C4-2B (cell line): Measurements from ENCODE around the gene NMNAT3.

Experiments used
- H3K27ac ChIP-seq: fragments of 450-650 bp; 2 replicates; pipeline ENCODE4 v1.5.1; 2017
- ZFX ChIP-seq: fragments of 450-650 bp; IDR thresholded peaks from 2 replicates; pipeline ENCODE4 v1.6.1; 2017
- TF ChIP-seq, protein P1 (sequence below): fragments of 450-650 bp; conservative IDR thresholded peaks from 2 replicates; pipeline ENCODE4 v1.5.1; 2017; ENCODE audit warnings: mild to moderate bottlenecking

Gene NMNAT3

DNA sequence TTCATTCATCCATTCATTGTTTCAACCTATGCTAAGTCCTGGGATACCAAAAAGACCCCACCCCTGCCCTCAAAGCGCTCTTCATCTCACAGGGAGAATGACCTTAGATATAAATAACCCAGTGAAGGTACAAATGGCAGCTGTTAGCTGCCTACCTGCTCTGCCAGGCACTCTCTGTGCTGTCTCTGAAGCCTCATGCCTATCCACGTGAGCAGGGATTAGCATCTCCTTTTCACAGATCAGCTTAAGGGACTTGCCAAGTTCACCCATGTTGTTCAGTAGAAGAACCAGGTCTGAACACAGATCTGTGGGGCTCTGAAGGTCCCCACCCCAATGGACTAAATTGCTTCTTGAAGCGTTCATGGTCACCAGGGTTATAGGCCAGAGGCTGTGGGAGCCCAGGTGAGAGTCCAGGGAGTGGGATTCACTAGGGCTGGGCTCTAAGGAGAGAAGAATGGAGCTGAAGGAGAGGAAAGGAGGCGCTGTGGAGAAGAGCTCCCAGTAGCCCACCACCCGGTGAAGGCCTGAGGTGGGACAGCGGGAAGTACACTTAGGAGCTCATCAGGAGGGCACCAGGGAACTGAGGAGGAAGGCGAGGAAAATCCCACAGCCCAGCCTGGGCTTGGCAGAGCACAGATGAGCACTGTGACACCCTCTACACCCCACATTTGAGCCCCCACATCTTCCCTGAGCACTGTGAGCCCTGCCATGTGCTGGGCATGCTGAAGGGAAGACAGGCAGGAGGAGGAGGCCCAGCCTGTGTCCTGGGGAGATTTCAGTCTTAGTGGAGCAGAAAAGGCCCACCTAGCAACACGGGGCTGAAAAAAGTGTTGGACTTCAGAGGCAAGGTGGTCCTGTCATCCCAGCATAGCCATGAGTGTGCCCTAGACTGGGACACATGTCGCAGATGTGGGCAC, 158.6 kb downstream of the NMNAT3 start:
- no peak overlapping the region for H3K27ac ChIP-seq
- TF ChIP-seq, protein P1, sequence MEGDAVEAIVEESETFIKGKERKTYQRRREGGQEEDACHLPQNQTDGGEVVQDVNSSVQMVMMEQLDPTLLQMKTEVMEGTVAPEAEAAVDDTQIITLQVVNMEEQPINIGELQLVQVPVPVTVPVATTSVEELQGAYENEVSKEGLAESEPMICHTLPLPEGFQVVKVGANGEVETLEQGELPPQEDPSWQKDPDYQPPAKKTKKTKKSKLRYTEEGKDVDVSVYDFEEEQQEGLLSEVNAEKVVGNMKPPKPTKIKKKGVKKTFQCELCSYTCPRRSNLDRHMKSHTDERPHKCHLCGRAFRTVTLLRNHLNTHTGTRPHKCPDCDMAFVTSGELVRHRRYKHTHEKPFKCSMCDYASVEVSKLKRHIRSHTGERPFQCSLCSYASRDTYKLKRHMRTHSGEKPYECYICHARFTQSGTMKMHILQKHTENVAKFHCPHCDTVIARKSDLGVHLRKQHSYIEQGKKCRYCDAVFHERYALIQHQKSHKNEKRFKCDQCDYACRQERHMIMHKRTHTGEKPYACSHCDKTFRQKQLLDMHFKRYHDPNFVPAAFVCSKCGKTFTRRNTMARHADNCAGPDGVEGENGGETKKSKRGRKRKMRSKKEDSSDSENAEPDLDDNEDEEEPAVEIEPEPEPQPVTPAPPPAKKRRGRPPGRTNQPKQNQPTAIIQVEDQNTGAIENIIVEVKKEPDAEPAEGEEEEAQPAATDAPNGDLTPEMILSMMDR = no peak
- no peak for TF ChIP-seq ZFX

DNA sequence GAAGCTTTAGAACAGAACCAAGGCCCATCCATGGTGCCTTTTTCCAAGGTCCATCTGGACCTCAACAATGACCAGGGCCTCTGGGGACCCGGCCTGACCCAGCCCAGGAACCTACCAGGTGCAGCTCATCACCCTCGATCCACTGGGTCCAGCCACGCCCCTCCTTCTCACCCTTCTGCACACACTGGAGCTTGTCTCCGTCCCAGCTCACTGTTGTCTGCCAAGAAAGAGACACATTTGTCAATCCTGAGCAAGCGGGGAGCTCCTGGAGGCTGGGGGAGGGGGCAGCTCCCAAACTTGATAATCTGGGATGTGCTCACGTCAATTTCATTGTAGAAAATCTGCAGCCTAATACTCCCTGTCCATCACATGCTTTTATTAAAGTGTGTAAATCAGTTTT, 159.5 kb downstream of the NMNAT3 start:
- TF ChIP-seq, protein P1 = no peak
- H3K27ac ChIP-seq = no peak overlapping the region

- H3K27ac ChIP-seq = no peak overlapping the region
- no peak for TF ChIP-seq ZFX
- TF ChIP-seq, protein P1 = no peak
These were observed 160.3 kb downstream of the NMNAT3 start for GRCh38 chr3:139517321-139518065.

DNA sequence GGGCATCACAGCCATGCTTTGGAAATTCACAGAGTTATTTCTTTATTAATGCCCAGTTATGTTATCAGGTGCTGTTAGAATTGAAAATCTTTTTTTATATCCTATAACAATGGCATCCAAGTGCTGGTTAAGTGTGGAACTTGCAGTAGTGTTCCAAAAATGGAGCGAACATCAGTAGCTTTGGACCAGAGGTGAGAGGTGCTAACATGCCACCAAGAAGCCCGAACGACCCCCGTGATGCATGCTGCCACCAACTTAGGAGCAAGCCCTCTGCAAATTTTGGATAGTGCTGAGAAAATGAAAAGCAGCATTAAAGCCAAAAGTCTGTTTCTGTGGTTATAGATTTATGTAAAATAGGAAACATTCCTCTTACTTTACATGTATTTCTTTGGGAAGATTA, 163.0 kb downstream of the NMNAT3 start:
- H3K27ac ChIP-seq = no peak overlapping the region
- TF ChIP-seq ZFX = no peak
- TF ChIP-seq, protein P1 = no peak
